Vagina (tissue), 2 donors: ENCODE results near the gene DYTN.

Experiments
- CTCF ChIP-seq, 3 experiments: fragments of 450-650 bp in 2 of 3; fragments of 200-600 bp in 1 of 3; sonication (generic) in 1 of 3; IDR thresholded peaks; one replicate each; pipeline ENCODE4 v1.5.1; 2017 to 2019; ENCODE audit warnings: antibody characterized with exemption in 3 of 3, mild to moderate bottlenecking in 2 of 3, moderate library complexity in 2 of 3
- POLR2A ChIP-seq, 2 donors: fragments of 450-650 bp; IDR thresholded peaks; one replicate each; pipeline ENCODE4 v1.6.1; 2017; ENCODE audit warnings: antibody characterized with exemption in 2 of 2, mild to moderate bottlenecking in 2 of 2, moderate library complexity in 2 of 2
- POLR2AphosphoS5 ChIP-seq, 2 donors: sonication (generic); formaldehyde crosslinking; IDR thresholded peaks; one replicate each; pipeline ENCODE4 v1.9.0; 2017; ENCODE audit warnings: antibody characterized with exemption in 2 of 2, mild to moderate bottlenecking in 2 of 2, low read depth in 1 of 2; ENCODE audit not compliant: insufficient read depth in 1 of 2

- TF ChIP-seq POLR2AphosphoS5 (IDR thresholded peaks at IDR 0.05; ENCODE audit: insufficient read depth in 1 of 2, low read depth in 1 of 2) (no peak), POLR2A (IDR thresholded peaks at IDR 0.05) (no peak), CTCF (IDR thresholded peaks at IDR 0.05) (no peak)
Measured at GRCh38 chr2:206718296-206718695, at the start of gene DYTN.
